Keratinocyte (primary cell): ENCODE measurements around the gene MFSD11.

Experiments
- EZH2 ChIP-seq: IDR thresholded peaks from one replicate; pipeline ENCODE4 v1.6.1; 2012; ENCODE audit warnings: inconsistent platforms, mild to moderate bottlenecking, low read length, moderate library complexity
- TF ChIP-seq, protein P1 (sequence below), 3 experiments: IDR thresholded peaks in 1 of 3; conservative IDR thresholded peaks in 1 of 3; optimal IDR thresholded peaks in 1 of 3; 2 replicates in 2 of 3; 3 replicates in 1 of 3; pipeline versions ENCODE3 to v1.5.1; 2011; ENCODE audit warnings: low read length in 3 of 3, mild to moderate bottlenecking in 3 of 3, moderate library complexity in 2 of 3, control low read depth in 1 of 3, inconsistent platforms in 1 of 3; ENCODE audit not compliant: insufficient read depth in 2 of 3; ENCODE audit errors: extremely low read depth in 1 of 3

GRCh38 chr17:76696763-76697701 is 40.9 kb upstream of the MFSD11 start:
- TF ChIP-seq, protein P1, sequence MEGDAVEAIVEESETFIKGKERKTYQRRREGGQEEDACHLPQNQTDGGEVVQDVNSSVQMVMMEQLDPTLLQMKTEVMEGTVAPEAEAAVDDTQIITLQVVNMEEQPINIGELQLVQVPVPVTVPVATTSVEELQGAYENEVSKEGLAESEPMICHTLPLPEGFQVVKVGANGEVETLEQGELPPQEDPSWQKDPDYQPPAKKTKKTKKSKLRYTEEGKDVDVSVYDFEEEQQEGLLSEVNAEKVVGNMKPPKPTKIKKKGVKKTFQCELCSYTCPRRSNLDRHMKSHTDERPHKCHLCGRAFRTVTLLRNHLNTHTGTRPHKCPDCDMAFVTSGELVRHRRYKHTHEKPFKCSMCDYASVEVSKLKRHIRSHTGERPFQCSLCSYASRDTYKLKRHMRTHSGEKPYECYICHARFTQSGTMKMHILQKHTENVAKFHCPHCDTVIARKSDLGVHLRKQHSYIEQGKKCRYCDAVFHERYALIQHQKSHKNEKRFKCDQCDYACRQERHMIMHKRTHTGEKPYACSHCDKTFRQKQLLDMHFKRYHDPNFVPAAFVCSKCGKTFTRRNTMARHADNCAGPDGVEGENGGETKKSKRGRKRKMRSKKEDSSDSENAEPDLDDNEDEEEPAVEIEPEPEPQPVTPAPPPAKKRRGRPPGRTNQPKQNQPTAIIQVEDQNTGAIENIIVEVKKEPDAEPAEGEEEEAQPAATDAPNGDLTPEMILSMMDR (optimal IDR thresholded peaks at IDR 0.05 in 1 of 3, IDR thresholded peaks at IDR 0.05 in 1 of 3, conservative IDR thresholded peaks at IDR 0.05 in 1 of 3; ENCODE audit: extremely low read depth in 1 of 3, insufficient read depth in 2 of 3, low read length in 3 of 3): no peak
- no peak for TF ChIP-seq EZH2
